ENCODE measurements around the gene SLC45A2. TPM values are rescaled to one million over a fixed set of nuclear protein-coding genes. Genes with fewer than 3 reads are reported as not detected.

Gene SLC45A2
- total and polyA plus RNA-seq, 9 of the 15 experiments (the other 6 are each of a cell fraction or from before 2014, with no cell fraction given) = 0.03 to 0.29 (median 0.14) TPM; not detected in 4

GRCh38 chr5:33938881-33939280 is 45.6 kb downstream of the SLC45A2 start (continued):
- TF ChIP-seq ASH1L (IDR thresholded peaks at IDR 0.05; ENCODE audit: borderline replicate concordance, low read depth, partially characterized antibody) (no peak), KDM1A (IDR thresholded peaks at IDR 0.05) (no peak), THRAP3 (IDR thresholded peaks at IDR 0.05; ENCODE audit: borderline replicate concordance) (no peak), KDM5B (IDR thresholded peaks at IDR 0.05; ENCODE audit: insufficient replicate concordance, low read depth, low read length) (no peak)
- TF ChIP-seq, protein P1, sequence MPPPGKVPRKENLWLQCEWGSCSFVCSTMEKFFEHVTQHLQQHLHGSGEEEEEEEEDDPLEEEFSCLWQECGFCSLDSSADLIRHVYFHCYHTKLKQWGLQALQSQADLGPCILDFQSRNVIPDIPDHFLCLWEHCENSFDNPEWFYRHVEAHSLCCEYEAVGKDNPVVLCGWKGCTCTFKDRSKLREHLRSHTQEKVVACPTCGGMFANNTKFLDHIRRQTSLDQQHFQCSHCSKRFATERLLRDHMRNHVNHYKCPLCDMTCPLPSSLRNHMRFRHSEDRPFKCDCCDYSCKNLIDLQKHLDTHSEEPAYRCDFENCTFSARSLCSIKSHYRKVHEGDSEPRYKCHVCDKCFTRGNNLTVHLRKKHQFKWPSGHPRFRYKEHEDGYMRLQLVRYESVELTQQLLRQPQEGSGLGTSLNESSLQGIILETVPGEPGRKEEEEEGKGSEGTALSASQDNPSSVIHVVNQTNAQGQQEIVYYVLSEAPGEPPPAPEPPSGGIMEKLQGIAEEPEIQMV (tag; conservative IDR thresholded peaks at IDR 0.05; ENCODE audit: low read depth) = no peak

GRCh38 chr5:33938507-33938796 is 46.0 kb downstream of the SLC45A2 start:
- in situ Hi-C loops (cut with MboI) = no loop called here
- 2% methylated on average over 14 of the region's 14 CpGs for WGBS (ENCODE audit: insufficient coverage, low coverage, missing lambda C conversion rate)
- no peak for DNase-seq (ENCODE audit: extremely low read depth in 1 of 4, low spot score in 3 of 4)
- H3K36me3 ChIP-seq (ENCODE audit: control insufficient read depth, insufficient read depth, low read length) = no peaks in the 10 kb centered on the region
- peaks cover 0 to 18% of the 10 kb centered on the region in 2 experiments; a peak in 2 of 5 replicates for H3K4me1 ChIP-seq (replicated peaks in 1 of 2; ENCODE audit: control insufficient read depth in 2 of 2, insufficient read depth in 2 of 2, low read length in 2 of 2)
- intact Hi-C loops (cut with micrococcal nuclease) = no loop called here
- no peaks in the 10 kb centered on the region for H3K9me1 ChIP-seq (ENCODE audit: control insufficient read depth, insufficient read depth, low read length)
- H3K9me3 ChIP-seq (replicated peaks; ENCODE audit: control insufficient read depth, insufficient read depth, low read depth, low read length) = no peaks in the 10 kb centered on the region
- H3K27me3 ChIP-seq (ENCODE audit: control insufficient read depth in 2 of 2, insufficient read depth in 2 of 2, low read length in 2 of 2) = peaks cover 14 to 41% of the 10 kb centered on the region in 2 experiments
- no peak overlapping the region for H3K27ac ChIP-seq (ENCODE audit: extremely low read depth, low read depth, low read length)
- FAIRE-seq = no peak
- no peak for ATAC-seq
- POLR2A ChIA-PET = no interaction called here
- no peaks in the 10 kb centered on the region for H4K20me1 ChIP-seq (replicated peaks; ENCODE audit: control insufficient read depth, insufficient read depth, low read length)
- H3K4me2 ChIP-seq (ENCODE audit: insufficient read depth, low read length) = no peak overlapping the region
- H2AFZ ChIP-seq (ENCODE audit: low read depth, low read length) = no peak overlapping the region
- BruUV-seq (replicated peaks) = no TSS peak
- H3K79me2 ChIP-seq (ENCODE audit: control insufficient read depth, insufficient read depth, low read length) = no peaks in the 10 kb centered on the region
- no peak overlapping the region for H3K9ac ChIP-seq (ENCODE audit: insufficient read depth in 1 of 2, low read depth in 2 of 2, low read length in 2 of 2)
- CTCF ChIA-PET (ENCODE audit: low intra/inter-chr PET ratio) = no interaction called here
- H3K4me3 ChIP-seq = no peak overlapping the region
- no peak for TF ChIP-seq ZNF165 (CRISPR knock-in tag; IDR thresholded peaks at IDR 0.05; ENCODE audit: borderline replicate concordance)
- no peak for TF ChIP-seq ZEB2 (IDR thresholded peaks at IDR 0.05)
- TF ChIP-seq, protein P2, sequence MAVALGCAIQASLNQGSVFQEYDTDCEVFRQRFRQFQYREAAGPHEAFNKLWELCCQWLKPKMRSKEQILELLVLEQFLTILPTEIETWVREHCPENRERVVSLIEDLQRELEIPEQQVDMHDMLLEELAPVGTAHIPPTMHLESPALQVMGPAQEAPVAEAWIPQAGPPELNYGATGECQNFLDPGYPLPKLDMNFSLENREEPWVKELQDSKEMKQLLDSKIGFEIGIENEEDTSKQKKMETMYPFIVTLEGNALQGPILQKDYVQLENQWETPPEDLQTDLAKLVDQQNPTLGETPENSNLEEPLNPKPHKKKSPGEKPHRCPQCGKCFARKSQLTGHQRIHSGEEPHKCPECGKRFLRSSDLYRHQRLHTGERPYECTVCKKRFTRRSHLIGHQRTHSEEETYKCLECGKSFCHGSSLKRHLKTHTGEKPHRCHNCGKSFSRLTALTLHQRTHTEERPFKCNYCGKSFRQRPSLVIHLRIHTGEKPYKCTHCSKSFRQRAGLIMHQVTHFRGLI (CRISPR knock-in tag; IDR thresholded peaks at IDR 0.05) = no peak
- TF ChIP-seq BCLAF1 (IDR thresholded peaks at IDR 0.05; ENCODE audit: borderline replicate concordance in 1 of 2, control insufficient read depth in 1 of 2, low read depth in 2 of 2, low read length in 1 of 2) = no peak
- no peak for TF ChIP-seq ZNF124 (CRISPR knock-in tag; IDR thresholded peaks at IDR 0.05)
- TF ChIP-seq, protein P3, sequence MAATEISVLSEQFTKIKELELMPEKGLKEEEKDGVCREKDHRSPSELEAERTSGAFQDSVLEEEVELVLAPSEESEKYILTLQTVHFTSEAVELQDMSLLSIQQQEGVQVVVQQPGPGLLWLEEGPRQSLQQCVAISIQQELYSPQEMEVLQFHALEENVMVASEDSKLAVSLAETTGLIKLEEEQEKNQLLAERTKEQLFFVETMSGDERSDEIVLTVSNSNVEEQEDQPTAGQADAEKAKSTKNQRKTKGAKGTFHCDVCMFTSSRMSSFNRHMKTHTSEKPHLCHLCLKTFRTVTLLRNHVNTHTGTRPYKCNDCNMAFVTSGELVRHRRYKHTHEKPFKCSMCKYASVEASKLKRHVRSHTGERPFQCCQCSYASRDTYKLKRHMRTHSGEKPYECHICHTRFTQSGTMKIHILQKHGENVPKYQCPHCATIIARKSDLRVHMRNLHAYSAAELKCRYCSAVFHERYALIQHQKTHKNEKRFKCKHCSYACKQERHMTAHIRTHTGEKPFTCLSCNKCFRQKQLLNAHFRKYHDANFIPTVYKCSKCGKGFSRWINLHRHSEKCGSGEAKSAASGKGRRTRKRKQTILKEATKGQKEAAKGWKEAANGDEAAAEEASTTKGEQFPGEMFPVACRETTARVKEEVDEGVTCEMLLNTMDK (IDR thresholded peaks at IDR 0.05; ENCODE audit: borderline replicate concordance, insufficient read depth, low read depth, low read length, poor library complexity, severe bottlenecking) = no peak
- TF ChIP-seq NR1H2 (CRISPR knock-in tag; IDR thresholded peaks at IDR 0.05) = no peak
- no peak for TF ChIP-seq CAMTA2 (CRISPR knock-in tag; conservative IDR thresholded peaks at IDR 0.05)
- no peak for TF ChIP-seq NFE2 (IDR thresholded peaks at IDR 0.05; ENCODE audit: low read depth)

All from K562 (cell line).